GM19043 (cell line): ENCODE results near the gene SLC14A1.
"Not testable (repeated sequence)": the region's sequence is repeated elsewhere in the genome, so short reads cannot be mapped to it uniquely, and the experiment has no call there.

Source experiments
- ATAC-seq: cut with Tn5 transposase; IDR thresholded peaks from one replicate; pipeline ENCODE4 v1.9.1; 2021; ENCODE audit warnings: low read depth; ENCODE audit not compliant: unreplicated experiment

The SLC14A1 gene

DNA sequence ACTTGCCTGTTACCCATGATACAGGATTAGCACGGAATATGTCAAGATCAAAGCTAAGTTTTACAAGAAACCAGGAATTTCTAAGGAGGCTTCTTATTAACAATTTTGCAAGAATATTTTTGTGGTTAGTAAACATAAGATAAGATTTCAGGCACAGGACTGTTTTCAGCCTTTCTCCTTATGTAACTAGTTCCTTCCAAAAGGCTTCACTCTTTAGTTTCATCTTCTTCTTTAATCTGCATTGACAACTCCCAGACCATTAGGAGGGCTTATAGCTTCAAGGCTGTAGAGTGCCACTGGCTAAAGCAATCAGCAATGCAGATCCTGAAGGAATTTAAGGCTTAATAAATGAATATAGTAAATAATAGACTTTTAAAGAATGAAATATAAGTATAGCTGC lies 29.3 kb downstream of the SLC14A1 start:
- no peak for ATAC-seq

DNA sequence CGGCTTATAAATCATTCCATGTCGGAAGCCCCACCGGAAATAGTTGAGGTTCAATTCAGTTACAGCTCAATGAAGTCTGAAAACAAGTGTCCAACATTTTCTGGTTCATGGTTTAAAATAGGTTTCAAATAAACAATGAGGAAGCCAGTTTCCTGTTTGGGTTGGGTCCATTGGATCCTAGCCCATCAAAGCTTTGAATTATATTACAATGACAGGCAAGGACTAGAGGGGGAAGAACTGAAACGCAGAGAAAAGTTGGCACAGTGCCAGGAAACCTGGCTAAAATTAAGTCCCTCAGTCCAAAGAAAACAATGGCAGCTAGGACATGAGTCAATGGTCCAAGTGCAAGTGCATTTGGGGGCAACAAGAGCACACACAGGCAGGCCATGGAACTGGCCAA lies 32.0 kb downstream of the SLC14A1 start:
- ATAC-seq, result no peak

DNA sequence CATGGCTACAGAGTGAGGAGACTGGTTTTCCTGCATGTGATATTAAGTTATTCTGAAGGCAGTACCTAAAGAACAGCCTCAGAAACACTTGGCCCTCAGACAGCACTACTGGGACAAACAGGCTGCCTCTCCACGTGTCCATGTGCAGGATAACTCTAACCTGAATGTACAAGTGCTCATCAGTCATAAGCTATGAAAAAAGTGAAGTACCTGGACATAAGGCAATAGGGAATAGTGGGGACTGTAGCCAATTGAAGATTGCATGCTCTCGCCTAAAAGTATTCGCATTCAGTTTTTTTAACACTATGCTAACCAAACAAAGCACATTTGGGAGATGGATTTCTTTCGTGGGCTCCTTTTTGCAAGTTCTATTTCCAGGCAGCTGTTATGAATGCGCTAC lies 33.0 kb downstream of the SLC14A1 start:
- ATAC-seq, result no peak

DNA sequence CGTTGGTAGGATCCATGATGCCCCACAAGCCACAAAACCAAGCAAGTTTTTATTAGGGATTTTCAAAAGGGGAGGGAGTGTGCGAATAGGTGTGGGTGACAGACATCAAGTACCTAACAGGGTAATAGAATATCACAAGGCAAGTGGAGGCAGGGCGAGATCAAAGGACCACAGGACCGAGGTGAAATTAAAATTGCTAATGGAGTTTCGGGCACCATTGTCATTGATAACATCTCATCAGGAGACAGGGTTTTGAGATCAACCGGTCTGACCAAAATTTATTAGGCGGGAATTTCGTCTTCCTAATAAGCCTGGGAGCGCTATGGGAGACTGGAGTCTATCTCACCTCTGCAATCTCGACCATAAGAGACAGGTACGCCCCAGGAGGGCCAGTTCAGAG lies 33.7 kb downstream of the SLC14A1 start:
- not testable (repeated sequence) for ATAC-seq

DNA sequence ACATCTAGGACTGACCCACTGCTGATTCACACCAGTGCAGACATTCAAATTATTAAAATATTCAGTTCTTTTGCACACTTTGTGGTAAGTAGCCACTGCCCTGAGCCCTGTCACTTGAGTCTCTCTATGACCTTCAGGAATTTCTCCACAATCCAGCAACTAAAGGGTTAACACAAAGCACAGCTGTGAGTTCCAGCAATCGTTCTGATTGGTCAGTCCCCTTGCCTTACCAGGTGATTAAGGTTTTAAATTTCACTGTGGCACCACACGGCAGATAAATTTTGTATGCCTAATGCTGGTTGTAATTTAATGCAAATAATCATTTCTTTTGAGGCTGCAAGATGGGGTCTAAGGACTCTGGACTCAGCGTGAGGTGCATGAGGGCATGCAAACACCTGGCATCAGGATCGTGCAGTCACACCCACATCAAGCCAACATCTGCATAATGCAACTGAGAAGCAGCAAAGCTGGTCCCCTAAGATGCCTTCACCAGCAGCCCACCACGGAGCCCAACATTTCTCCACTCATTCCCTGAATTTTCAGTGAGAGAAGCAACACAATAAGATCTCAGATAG lies 36.6 kb downstream of the SLC14A1 start:
- no peak for ATAC-seq

DNA sequence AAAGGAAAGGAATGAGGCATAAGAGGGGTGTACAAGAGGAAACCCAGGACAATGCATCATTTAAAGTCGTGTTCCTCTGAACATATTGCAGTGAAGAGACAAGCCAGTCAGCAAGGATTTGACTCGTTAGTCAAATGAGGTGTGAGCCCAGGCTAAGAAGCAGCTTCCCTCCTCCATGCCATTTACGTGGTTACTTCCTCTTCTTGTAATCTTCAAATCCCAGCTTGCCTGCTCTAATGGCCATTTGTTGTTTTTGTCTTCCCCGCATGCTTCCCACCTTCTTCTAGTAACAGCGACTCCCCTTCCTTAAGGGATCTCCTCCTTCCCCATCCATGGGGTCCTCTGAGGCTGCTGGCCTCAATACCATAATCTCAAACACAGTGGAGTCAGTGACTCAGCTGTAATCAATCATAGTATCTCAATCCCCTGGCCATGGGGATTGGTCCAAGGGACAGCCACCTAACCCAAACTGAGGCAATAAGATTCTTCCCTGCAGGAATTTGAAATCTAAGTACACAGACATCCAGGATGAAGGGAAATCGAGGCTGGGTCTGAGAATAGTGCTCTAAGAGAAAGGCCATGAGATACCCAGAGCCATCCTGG lies 37.6 kb downstream of the SLC14A1 start:
- ATAC-seq, result no peak

DNA sequence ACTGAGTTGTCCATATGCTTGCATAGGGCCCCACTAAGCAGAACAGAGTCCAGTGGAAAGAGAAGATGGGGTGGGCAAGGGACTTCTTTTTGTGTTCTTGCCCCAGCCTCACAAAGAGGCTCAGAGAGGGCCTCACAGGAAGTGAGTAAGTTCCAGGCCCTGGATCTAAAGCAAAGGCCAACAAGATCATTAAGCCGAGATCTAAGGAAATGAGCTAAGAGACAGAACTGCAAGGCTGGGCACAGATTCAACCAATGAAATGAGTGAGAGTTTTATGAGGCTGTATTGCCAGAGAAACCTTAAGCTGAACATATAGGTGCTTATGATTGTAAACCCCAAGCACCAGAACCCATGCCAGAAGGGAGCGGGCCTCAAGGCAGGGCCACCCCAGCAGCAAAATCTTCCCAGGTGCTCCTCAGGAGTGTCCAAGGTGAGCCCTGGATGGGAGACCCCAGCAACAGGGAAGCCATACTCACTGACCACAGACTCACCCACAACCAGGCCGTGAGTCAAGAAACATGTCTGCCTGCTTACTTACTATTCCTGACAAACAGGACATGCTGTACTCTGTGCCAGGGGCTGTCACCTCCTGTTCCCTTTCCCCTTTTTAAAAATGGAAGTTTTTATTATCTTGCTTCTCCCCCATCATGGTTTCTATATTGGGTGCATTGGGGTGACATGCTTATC lies 40.2 kb downstream of the SLC14A1 start:
- ATAC-seq, result no peak

DNA sequence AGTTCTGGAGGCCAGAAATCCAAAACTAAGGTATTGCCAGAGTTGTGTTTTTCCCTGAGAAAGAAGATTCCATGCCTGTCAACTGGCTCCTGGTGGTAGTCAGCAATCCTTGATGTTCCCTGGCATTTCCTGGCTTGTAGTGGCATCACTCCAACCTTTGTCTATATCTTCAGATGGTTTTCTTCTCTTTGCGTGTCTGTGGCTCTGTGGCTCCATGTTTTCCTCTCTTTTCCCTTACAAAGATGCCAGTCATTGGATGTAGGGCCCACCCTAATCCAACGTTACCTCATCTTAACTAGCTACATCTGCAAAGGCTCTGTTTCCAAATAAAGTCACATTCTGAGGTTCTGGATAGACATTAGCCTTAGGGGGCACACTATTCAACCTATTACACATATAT lies 41.8 kb downstream of the SLC14A1 start:
- ATAC-seq, result no peak

DNA sequence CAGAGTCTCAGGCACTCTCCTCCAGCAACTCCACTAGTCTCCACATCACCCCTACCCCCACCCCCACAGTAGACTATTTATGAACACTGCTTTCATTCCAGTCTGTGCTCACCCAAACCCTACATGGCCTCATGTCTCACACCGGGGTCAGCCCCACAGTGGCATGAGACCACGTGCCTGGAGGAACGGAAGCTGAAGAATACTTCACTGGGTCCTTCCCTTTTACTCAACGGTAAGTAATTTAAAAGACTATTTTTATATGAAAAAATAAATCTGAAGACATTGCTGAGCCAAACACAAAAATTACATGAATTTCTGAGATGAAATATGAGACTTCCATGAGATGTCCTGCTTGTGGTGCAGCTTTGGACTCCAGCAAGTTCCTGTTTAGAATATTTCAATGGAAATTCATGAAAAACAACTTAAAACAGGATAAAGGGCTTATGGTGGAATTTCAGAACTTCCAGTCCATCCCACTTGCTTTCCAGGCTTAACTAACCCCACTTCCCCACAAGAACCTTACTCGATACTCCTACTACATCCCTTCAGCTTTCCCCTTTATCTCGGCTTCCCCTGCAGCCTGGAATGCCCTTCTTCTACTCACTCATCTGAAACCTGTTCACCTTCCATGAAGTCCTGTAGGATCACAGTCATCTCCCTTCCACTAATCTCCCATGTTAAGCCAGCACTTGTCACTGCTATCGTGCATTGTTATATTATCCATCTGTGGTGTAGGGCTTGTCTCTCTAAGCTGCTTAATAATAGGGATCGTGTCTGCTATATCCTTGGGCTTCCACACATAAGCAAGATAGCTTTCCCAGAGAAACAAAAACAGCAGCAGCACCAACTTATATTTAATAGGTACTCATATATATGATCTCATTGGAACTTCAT lies 47.9 kb downstream of the SLC14A1 start:
- no peak for ATAC-seq

DNA sequence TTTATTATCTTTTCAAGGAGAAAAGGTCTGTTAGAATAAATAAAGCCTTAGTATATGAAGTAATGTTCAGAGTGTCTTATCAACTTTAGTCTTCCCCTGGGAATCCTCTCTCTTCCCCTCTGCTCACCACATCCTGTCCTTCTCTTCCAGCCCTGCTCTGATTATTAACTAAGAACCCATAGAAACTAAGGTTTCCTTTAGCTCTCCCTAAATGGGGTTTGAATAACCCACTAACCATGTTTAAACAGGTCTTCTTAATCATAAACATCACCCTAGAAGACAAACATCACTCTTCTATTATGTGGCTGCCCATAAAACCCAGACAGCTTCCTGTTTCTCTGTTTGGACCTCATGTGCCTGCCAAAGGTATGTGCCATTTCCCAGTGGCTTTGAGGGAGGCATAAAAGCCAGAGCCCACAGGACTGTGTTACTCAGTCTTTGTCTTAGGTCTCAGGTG lies 50.1 kb downstream of the SLC14A1 start:
- ATAC-seq, result peak; percentile 57

DNA sequence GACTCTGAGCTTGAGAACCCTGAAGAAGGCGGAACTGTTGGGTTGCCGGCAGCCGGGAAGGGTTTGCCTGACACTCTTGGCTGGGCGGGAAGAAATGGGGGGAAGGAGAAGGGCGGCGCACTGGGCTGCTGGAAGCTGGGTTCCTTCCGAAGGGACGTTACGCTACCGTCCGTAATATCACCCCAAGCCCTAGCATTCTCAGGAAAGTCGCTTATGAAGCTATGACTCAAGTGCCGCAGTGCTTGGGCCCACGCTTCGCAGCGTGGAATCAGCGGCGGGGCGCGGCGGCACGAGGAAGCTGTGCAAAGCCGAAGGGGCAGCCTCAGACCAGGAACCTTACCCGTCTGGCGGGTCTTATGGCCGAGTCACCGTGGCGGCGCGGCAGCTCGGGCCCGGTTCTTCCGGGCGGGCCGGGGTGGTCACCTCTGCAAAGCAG lies 51.3 kb downstream of the SLC14A1 start:
- ATAC-seq, result peak; percentile 55

DNA sequence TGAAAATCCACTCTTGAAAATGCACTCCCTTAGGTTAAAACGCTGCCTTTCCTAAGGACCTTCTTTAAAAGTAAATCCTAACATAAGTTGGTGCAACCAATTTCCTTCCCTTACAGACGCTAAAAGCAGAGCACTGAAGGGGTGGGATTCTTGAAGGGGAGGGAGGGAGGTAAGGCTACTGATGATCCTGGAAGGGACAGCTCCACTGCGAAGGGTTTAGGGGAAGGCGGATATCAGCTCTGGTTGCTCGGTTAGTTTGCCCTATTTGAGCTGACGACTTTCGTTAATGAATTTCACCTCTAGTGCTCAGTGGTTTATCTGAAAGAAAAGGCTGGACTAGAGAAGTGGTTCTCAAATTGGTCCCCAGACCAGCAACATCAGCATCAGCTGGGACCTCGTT lies 51.8 kb downstream of the SLC14A1 start:
- no peak for ATAC-seq

DNA sequence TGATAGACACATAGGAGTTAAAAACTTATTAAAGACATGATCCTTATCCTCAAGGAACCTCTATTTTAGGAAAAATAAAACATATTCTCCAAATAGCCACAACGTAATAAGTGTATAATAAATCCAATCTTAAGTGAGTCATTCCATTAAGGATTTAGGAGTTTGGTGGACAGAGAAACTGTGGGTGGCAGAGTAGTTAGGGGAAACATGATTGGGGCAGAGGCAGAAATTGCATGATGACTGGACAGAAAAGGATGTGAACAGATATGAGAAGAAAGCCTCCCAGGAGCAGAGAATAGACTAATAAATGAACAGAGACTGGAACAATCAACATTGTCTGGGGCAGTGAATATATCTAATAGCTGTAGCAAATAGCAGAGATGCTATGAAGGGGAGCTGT lies 53.4 kb downstream of the SLC14A1 start:
- ATAC-seq, result no peak

DNA sequence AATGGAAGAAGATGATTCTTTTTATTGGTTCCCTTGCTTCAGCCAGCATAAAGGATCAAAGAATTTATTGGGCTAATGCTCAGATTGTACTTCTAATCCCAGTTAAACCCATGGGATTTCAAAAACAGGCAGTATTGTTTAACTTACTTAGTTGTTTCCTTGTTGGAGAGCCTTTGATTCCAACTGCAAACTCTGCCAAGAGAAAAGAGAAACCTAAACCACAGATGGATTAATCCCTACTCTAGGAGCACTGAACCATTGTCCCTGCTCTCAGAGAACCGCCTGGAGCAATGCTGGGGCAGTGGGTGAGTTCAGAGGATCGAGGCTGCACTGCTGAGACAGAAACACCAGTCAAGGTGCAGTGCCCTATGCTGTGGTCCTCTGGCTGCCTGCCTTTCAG lies 56.6 kb downstream of the SLC14A1 start:
- no peak for ATAC-seq

DNA sequence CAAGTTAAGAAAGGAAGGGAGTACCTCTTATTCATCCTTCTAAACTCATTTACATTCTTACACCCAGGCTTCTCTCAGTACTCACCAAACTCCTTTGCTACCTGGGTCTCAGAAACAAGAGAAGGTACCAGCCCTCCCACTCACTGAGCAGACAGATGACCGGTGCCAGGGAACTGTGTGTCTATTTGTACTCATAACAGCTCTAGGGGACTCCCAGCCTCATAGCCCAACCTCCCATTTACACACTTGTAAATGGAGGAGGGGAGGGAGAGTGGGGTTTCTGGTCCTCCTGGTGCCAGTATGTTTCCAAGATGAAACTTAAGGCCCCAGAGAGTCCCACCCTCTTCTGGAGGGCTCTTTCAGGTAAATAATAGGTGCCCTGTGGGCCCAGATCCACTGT lies 58.7 kb downstream of the SLC14A1 start:
- ATAC-seq, result no peak

DNA sequence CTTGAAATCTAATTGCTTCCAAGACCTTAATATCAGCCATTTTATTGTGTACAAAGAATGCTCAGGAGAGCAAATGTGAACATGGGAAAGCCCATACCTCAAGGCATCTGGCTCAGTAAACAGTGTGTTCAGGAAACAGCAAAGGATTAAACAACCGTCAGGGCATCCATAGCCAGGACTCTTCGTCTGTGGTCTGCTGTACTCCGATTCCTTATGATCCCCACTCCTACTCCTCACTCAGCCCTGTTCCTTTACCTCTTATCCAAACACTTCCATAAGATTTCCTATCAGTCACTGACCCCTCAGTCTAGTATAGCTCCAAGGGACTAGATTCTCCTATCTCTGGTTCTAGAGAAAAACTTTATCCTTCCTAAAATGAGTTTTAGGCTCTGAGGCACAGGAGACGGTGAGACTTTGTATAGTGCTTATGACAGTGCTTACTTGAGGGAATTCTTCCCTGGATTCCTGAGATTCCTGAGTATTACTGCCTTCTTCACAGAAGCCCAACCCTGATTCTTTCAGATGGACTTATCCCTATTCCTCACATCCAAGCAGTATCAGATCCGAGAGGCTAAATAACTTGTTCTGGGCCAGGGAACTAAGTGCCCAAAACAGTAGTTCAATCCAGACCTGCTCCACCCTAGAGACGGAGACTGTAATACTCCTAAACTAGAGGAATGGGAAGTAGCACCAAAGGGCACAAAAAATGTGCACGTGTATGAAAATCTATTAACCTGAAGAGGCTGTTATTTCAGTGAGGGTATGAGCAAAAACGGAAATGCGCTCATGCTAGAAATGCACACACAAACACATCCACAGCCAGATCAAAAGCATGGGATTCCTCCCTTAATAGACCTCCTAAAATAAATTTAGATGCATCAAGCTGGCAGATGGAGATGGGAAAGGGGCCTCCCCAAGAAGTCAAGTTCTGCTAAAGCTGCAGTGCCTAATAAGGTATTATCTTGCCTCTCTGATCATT lies 59.4 kb downstream of the SLC14A1 start:
- no peak for ATAC-seq

DNA sequence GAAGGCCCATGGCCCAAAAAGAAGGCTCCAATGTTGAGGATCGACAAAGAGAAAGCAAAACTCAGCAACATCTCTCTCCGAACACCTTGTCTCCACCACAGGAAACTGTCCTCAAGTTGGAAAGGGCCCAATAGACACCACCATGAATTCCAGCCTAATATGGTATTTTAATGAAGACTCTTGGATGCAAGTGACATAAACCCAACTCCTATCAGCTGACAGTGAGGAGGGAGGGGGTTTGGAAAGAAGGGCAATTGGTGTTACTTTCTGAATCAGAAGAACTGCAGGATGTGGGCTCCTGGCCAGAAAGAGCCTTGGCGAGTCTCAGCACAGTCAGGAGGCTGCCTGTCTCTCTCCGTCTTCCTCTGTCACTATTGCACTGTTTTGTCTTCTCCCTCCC lies 61.2 kb downstream of the SLC14A1 start:
- peak; percentile 48 for ATAC-seq

DNA sequence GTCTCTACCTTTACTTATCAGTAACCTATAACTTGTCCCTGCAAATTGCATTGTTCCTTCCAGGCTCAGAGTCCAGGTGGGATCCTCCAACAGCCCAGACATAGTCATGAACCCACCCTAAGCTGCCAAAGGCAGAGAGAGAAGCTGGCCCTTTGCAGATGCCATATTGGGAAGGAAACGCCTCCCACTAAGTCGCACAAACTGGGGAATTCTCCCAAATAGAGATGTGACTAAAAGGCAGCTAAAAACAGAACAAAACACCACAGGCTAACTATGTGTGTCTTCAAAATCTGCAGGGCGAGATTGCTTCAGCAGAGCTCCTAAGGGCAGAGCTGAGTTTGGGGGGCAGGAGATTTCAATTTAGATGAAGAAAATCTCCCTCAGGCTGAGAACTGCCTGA lies 63.0 kb downstream of the SLC14A1 start:
- ATAC-seq, result no peak

DNA sequence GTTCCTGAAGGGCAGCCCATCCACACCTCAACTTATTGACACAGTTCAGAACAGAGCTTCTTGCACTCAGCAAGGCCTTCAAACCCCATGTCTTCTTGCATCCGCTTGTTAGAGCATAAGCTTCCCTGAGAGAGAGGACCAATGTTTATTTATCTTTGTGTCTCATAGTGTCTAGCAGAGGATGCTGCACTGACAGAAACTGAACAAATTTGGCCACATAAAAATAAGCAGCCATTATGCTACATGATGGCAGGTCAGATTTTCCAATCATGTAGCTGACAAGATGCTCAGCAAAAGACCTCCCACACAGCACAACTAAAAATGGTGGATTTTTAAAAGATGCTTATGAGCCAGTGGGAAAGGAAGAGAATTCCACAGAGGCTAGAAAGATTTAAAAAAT lies 63.4 kb downstream of the SLC14A1 start:
- no peak for ATAC-seq

DNA sequence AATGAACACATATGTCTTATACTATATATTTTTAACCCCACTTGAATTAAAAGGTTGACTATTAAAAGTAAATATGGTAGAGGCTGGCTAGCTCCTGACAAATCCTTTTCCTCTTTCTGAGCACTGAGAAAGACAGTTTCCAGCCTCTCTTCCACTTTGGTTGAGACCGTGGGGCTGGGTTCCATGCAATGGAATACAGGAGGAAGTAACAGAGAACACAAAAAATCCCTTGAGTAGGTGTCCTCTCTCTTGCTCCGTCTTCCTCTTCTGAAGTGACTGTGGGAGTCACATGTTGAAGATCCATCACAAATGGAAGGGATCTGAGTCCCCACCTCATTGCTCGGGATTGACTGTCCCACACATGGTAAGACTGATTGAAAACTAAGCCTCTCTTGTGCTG lies 64.9 kb downstream of the SLC14A1 start:
- ATAC-seq, result no peak
